ENCODE results near the gene CAPN14. TPM values are rescaled to one million over a fixed set of nuclear protein-coding genes. Genes with fewer than 3 reads are reported as not detected.

CAPN14 gene
- total RNA-seq, 1 donor from 2014 or later, result 0.24 TPM

Other genes starting within 250 kb of the CAPN14 start
- 3.6 and 4.1 TPM in 2 replicates for gene GALNT14, start 79.1 kb downstream of the CAPN14 start, total RNA-seq
- 25.9 and 26.2 TPM in 2 replicates for gene EHD3, start 16.6 kb upstream of the CAPN14 start, total RNA-seq
- gene XDH, start 197.2 kb upstream of the CAPN14 start, total RNA-seq, result 0.78 and 0.99 TPM in 2 replicates